HEK293T (cell line): ENCODE results near the gene CMTM4.

ENCODE experiments used
- BHLHE40 ChIP-seq: fragments of 450-650 bp; IDR thresholded peaks from 2 replicates; pipeline ENCODE4 v1.6.1; 2016; ENCODE audit warnings: mild to moderate bottlenecking, moderate library complexity, borderline replicate concordance
- ELF4 ChIP-seq: fragments of 450-650 bp; IDR thresholded peaks from 2 replicates; pipeline ENCODE4 v1.6.1; 2017; ENCODE audit warnings: antibody characterized with exemption
- FOXA1 ChIP-seq: fragments of 450-650 bp; IDR thresholded peaks from 2 replicates; pipeline ENCODE4 v1.6.1; 2016; ENCODE audit warnings: mild to moderate bottlenecking
- FOXK2 ChIP-seq: fragments of 450-650 bp; IDR thresholded peaks from 2 replicates; pipeline ENCODE4 v1.6.1; 2016; ENCODE audit warnings: mild to moderate bottlenecking
- FOXM1 ChIP-seq: fragments of 450-650 bp; IDR thresholded peaks from 2 replicates; pipeline ENCODE4 v1.6.1; 2017; ENCODE audit warnings: mild to moderate bottlenecking, borderline replicate concordance
- HDGF ChIP-seq: fragments of 450-650 bp; IDR thresholded peaks from 2 replicates; pipeline ENCODE4 v1.6.1; 2017; ENCODE audit warnings: antibody characterized with exemption, borderline replicate concordance
- L3MBTL2 ChIP-seq: fragments of 450-650 bp; conservative IDR thresholded peaks from 2 replicates; pipeline ENCODE4 v1.6.1; 2016; ENCODE audit warnings: mild to moderate bottlenecking
- SP1 ChIP-seq: fragments of 450-650 bp; IDR thresholded peaks from 2 replicates; pipeline ENCODE4 v1.6.1; 2017
- TARDBP ChIP-seq: fragments of 450-650 bp; IDR thresholded peaks from 2 replicates; pipeline ENCODE4 v1.6.1; 2016
- ZNF384 ChIP-seq: fragments of 450-650 bp; IDR thresholded peaks from 2 replicates; pipeline ENCODE4 v1.6.1; 2016
- TF ChIP-seq, protein P1 (sequence below): fragments of 450-650 bp; IDR thresholded peaks from 2 replicates; pipeline ENCODE4 v1.6.1; 2016

DNA sequence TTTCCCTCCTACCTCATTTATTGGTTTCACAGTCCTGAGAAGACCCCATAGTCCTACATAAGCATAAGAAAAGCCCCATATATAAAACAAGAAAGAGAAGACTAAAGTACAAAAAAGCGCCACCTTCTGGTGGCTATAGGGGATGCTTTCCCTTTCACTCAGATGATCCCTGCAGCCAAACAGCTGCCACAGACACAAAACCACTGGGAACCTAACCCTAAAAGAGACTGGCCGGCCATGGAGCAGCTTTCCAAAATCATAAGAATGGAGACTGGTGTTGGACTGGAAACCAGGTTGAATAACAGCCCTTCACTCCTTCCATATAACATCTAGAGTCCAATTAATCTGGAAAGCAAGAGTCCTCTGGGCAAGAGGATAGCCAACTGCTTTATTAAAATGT, 43.5 kb upstream of the CMTM4 start:
- no peak for TF ChIP-seq FOXK2
- no peak for TF ChIP-seq SP1
- TF ChIP-seq HDGF: no peak
- no peak for TF ChIP-seq FOXM1
- TF ChIP-seq, protein P1, sequence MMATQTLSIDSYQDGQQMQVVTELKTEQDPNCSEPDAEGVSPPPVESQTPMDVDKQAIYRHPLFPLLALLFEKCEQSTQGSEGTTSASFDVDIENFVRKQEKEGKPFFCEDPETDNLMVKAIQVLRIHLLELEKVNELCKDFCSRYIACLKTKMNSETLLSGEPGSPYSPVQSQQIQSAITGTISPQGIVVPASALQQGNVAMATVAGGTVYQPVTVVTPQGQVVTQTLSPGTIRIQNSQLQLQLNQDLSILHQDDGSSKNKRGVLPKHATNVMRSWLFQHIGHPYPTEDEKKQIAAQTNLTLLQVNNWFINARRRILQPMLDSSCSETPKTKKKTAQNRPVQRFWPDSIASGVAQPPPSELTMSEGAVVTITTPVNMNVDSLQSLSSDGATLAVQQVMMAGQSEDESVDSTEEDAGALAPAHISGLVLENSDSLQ: no peak
- no peak for TF ChIP-seq FOXA1
- TF ChIP-seq TARDBP: no peak
- no peak for TF ChIP-seq ELF4
- TF ChIP-seq L3MBTL2: no peak
- no peak for TF ChIP-seq BHLHE40
- no peak for TF ChIP-seq ZNF384
